Keratinocyte (primary cell): Measurements from ENCODE around the gene TYW3. TPM values are rescaled to one million over a fixed set of nuclear protein-coding genes. Genes with fewer than 3 reads are reported as not detected.

Experiments
- DNase-seq: peaks from one replicate; pipeline ENCODE4 v3.0.0-alpha.2; 2011; ENCODE audit warnings: low read depth, missing footprints, low spot score
- FAIRE-seq: peaks from 2 replicates; lab custom pipeline; 2011; peaks lifted over from hg19 to GRCh38; lab: Jason Lieb, UNC
- H2AFZ ChIP-seq: 2 replicates; pipeline ENCODE4 v1.6.0; 2012; ENCODE audit warnings: low read length, control low read depth, inconsistent platforms; ENCODE audit not compliant: control insufficient read depth
- H3K27ac ChIP-seq: 2 replicates; pipeline ENCODE4 v1.5.1; 2011; ENCODE audit warnings: low read length; ENCODE audit not compliant: control insufficient read depth, insufficient read depth
- H3K27me3 ChIP-seq: 3 replicates; pipeline ENCODE4 v1.6.0; 2011; ENCODE audit warnings: low read length; ENCODE audit not compliant: control insufficient read depth, insufficient read depth; ENCODE audit errors: extremely low read depth
- H3K36me3 ChIP-seq, 2 experiments: 2 replicates in 1 of 2; 3 replicates in 1 of 2; pipeline ENCODE4 v1.5.1; 2011; ENCODE audit warnings: low read length in 2 of 2, mild to moderate bottlenecking in 1 of 2; ENCODE audit not compliant: control insufficient read depth in 2 of 2, insufficient read depth in 2 of 2; ENCODE audit errors: extremely low read depth in 1 of 2
- H3K4me1 ChIP-seq: 3 replicates; pipeline ENCODE4 v1.5.1; 2011; ENCODE audit warnings: low read length; ENCODE audit not compliant: control insufficient read depth, insufficient read depth; ENCODE audit errors: extremely low read depth
- H3K4me2 ChIP-seq: 3 replicates; pipeline ENCODE4 v1.6.0; 2011; ENCODE audit warnings: low read depth, low read length; ENCODE audit not compliant: control insufficient read depth, insufficient read depth; ENCODE audit errors: extremely low read depth
- H3K4me3 ChIP-seq, 3 experiments: fragments of 200-600 bp in 1 of 3; sonication (generic) in 1 of 3; 2 replicates in 2 of 3; 3 replicates in 1 of 3; pipeline ENCODE4 v1.5.1; 2011 to 2016; ENCODE audit warnings: low read length in 3 of 3, mild to moderate bottlenecking in 3 of 3, control low read depth in 2 of 3, inconsistent platforms in 1 of 3, low read depth in 1 of 3, mixed read lengths in 1 of 3, mixed run types in 1 of 3, moderate library complexity in 1 of 3; ENCODE audit not compliant: control insufficient read depth in 2 of 3, insufficient read depth in 2 of 3; ENCODE audit errors: extremely low read depth in 1 of 3
- H3K79me2 ChIP-seq: 2 replicates; pipeline ENCODE4 v1.6.0; 2012; ENCODE audit warnings: low read length; ENCODE audit not compliant: control insufficient read depth, insufficient read depth
- H3K9ac ChIP-seq: 3 replicates; pipeline ENCODE4 v1.6.0; 2011; ENCODE audit warnings: low read length; ENCODE audit not compliant: control insufficient read depth, insufficient read depth; ENCODE audit errors: extremely low read depth
- H3K9me1 ChIP-seq: 3 replicates; pipeline ENCODE4 v1.6.0; 2011; ENCODE audit warnings: low read length; ENCODE audit not compliant: control insufficient read depth, insufficient read depth; ENCODE audit errors: extremely low read depth
- H3K9me3 ChIP-seq: 2 replicates; pipeline ENCODE4 v1.5.1; 2012; ENCODE audit warnings: low read depth, low read length; ENCODE audit not compliant: control insufficient read depth
- H4K20me1 ChIP-seq: 3 replicates; pipeline ENCODE4 v1.6.0; 2011; ENCODE audit warnings: low read length; ENCODE audit not compliant: control insufficient read depth, insufficient read depth; ENCODE audit errors: extremely low read depth
- CTCF ChIP-seq, 3 experiments: IDR thresholded peaks in 1 of 3; conservative IDR thresholded peaks in 1 of 3; optimal IDR thresholded peaks in 1 of 3; 2 replicates in 2 of 3; 3 replicates in 1 of 3; pipeline versions ENCODE3 to v1.5.1; 2011; ENCODE audit warnings: low read length in 3 of 3, mild to moderate bottlenecking in 3 of 3, moderate library complexity in 2 of 3, control low read depth in 1 of 3, inconsistent platforms in 1 of 3; ENCODE audit not compliant: insufficient read depth in 2 of 3; ENCODE audit errors: extremely low read depth in 1 of 3
- EZH2 ChIP-seq: IDR thresholded peaks from one replicate; pipeline ENCODE4 v1.6.1; 2012; ENCODE audit warnings: inconsistent platforms, mild to moderate bottlenecking, low read length, moderate library complexity
- dilution Hi-C: fragments of 300-500 bp; cut with MboI; formaldehyde crosslinking; loops from one replicate; pipeline ENCODE4 v1.7.0; 2020; ENCODE audit warnings: low sequenced_read_pairs; ENCODE audit not compliant: extremely low pct_ligation_motif_present
- polyA plus RNA-seq, 5 experiments: library from polyadenylated mRNA; depleted of rRNA in 3 of 5; stranded (reverse) in 3 of 5; stranded (forward) in 1 of 5; unstranded in 1 of 5; fragments of >200 nt; gene quantifications; 1 replicate in 1 of 5; 2 replicates in 3 of 5; 3 replicates in 1 of 5; pipeline versions ENCODE4 v1.2.1 to v1.2.3, GENCODE V29; 2011 to 2012; ENCODE audit warnings: missing spikeins in 2 of 5, low read depth in 1 of 5, low replicate concordance in 1 of 5

Gene TYW3
- polyA plus RNA-seq, 1 donor (not counting 4 experiments of a cell fraction or from before 2014, with no cell fraction given): 25.9 TPM

- H3K4me2 ChIP-seq: no peak overlapping the region
- dilution Hi-C loops: no loop called here
- no peaks in the 10 kb centered on the region for H3K9me1 ChIP-seq
- no peaks in the 10 kb centered on the region for H3K9me3 ChIP-seq
- H3K4me1 ChIP-seq: no peaks in the 10 kb centered on the region
- no peak for DNase-seq
- H3K9ac ChIP-seq: no peak overlapping the region
- no peak overlapping the region for H3K4me3 ChIP-seq
- no peaks in the 10 kb centered on the region for H3K79me2 ChIP-seq
- TF ChIP-seq EZH2 (no peak), CTCF (optimal IDR thresholded peaks at IDR 0.05 in 1 of 3, IDR thresholded peaks at IDR 0.05 in 1 of 3, conservative IDR thresholded peaks at IDR 0.05 in 1 of 3; ENCODE audit: extremely low read depth in 1 of 3, insufficient read depth in 2 of 3, low read length in 3 of 3) (peak in 2 of 3 experiments; percentile 54 to 66)
- H4K20me1 ChIP-seq: no peaks in the 10 kb centered on the region
- no peak overlapping the region for H3K27ac ChIP-seq
- H2AFZ ChIP-seq: no peak overlapping the region
- H3K27me3 ChIP-seq: no peaks in the 10 kb centered on the region
- H3K36me3 ChIP-seq: no peaks in the 10 kb centered on the region
- no peak for FAIRE-seq
Observed at GRCh38 chr1:74771913-74772515, 39.1 kb downstream of the TYW3 start.

GRCh38 chr1:74772945-74773344 is 40.0 kb downstream of the TYW3 start:
- dilution Hi-C loops: no loop called here
- H3K27ac ChIP-seq: no peak overlapping the region
- TF ChIP-seq CTCF (optimal IDR thresholded peaks at IDR 0.05 in 1 of 3, IDR thresholded peaks at IDR 0.05 in 1 of 3, conservative IDR thresholded peaks at IDR 0.05 in 1 of 3; ENCODE audit: extremely low read depth in 1 of 3, insufficient read depth in 2 of 3, low read length in 3 of 3) (no peak), EZH2 (no peak)
- H3K4me2 ChIP-seq: no peak overlapping the region
- no peaks in the 10 kb centered on the region for H4K20me1 ChIP-seq
- no peak overlapping the region for H3K9ac ChIP-seq
- no peaks in the 10 kb centered on the region for H3K36me3 ChIP-seq
- no peak overlapping the region for H3K4me3 ChIP-seq
- H3K9me3 ChIP-seq: no peaks in the 10 kb centered on the region
- no peaks in the 10 kb centered on the region for H3K9me1 ChIP-seq
- H3K79me2 ChIP-seq: no peaks in the 10 kb centered on the region
- DNase-seq: no peak
- no peaks in the 10 kb centered on the region for H3K27me3 ChIP-seq
- no peak overlapping the region for H2AFZ ChIP-seq
- FAIRE-seq: no peak
- H3K4me1 ChIP-seq: no peaks in the 10 kb centered on the region
